COR-L47 (cell line): ENCODE results near the gene CERCAM.

Source experiments
- DNase-seq: peaks from one replicate; lab custom pipeline; 2025; lab: John Stamatoyannopoulos, UW

Gene CERCAM

GRCh38 chr9:128456613-128457061, 36.0 kb downstream of the CERCAM start:
- DNase-seq: peak; percentile 79

- DNase-seq: no peak
These were observed 36.5 kb downstream of the CERCAM start for GRCh38 chr9:128457207-128457606.

GRCh38 chr9:128459011-128459410, 38.4 kb downstream of the CERCAM start:
- no peak for DNase-seq

- DNase-seq: no peak
These were observed 48.4 kb downstream of the CERCAM start for GRCh38 chr9:128469070-128469469.

GRCh38 chr9:128470560-128470959, 49.9 kb downstream of the CERCAM start:
- no peak for DNase-seq

DNA sequence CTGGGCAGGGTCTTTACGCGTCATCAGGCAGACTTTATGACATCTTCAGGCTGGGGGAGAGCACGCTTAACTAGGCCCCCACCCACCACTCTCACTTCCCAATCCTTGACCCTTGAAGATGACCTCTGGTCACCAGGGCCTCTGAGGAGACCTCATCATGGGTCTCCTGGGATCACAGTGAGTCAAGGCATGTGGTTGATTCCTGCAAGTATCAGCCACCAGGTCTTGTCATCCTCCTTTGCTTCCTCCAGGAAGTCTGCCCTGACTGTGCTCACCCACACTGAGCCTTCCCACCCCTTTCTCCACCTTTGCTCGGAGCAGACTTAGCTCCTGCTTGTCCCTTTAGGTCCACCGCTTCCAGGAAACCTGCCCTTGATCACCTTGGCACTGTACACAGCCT, 52.4 kb downstream of the CERCAM start:
- no peak for DNase-seq

DNA sequence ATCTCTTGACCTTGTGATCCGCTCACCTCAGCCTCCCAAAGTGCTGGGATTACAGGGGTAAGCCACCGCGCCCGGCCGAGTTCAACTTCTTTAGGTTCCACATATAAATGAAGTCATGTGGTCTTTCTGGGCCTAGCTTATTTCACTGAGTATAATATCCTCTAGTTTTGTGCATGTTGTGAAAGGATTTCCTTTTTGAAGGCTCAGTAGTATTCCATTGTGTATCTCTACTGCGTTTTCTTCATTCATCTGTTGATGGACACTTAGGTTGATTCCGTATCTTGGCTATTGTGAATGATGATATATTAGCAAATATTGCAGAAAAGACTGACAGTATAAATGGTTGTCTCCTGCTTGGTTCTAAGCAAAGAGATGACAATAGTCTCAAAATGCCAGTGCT, 55.2 kb downstream of the CERCAM start:
- no peak for DNase-seq

GRCh38 chr9:128479262-128479661, 58.6 kb downstream of the CERCAM start:
- DNase-seq: no peak

- no peak for DNase-seq
These were observed 60.9 kb downstream of the CERCAM start for GRCh38 chr9:128481561-128481960.

- no peak for DNase-seq
These were observed 61.5 kb downstream of the CERCAM start for GRCh38 chr9:128482186-128482585.

DNA sequence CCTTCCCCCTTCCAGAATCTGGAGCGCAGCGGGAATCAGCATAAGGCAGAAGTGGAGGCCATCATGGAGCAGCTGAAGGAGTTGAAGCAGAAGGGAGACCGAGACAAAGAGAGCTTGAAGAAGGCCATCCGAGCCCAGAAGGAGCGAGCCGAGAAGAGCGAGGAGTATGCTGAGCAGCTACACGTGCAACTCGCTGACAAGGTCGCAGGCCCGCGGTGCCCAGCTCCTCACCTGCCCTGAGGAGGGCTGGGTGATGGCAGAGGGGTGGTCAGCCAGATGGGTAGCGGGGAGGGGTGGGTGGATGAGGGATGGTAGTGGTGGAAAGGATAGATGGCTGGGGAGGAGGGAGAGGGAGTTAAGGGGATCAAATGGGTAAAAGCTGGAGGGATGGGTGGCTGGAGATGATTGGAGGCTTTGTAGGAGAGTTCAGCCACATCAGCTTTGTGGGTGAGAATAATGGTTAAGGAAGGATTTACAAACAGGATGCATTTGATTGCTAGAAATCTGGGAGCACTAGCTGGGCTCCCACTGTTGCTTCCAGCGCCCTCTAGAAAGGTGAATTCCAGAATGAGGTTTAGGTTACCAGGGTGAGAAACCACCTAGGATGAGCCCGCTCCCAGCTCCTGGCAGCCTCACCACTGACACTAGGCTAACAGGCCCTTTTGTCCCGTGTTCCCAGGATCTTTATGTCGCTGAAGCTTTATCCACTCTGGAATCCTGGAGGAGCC, 64.2 kb downstream of the CERCAM start:
- DNase-seq: no peak

DNA sequence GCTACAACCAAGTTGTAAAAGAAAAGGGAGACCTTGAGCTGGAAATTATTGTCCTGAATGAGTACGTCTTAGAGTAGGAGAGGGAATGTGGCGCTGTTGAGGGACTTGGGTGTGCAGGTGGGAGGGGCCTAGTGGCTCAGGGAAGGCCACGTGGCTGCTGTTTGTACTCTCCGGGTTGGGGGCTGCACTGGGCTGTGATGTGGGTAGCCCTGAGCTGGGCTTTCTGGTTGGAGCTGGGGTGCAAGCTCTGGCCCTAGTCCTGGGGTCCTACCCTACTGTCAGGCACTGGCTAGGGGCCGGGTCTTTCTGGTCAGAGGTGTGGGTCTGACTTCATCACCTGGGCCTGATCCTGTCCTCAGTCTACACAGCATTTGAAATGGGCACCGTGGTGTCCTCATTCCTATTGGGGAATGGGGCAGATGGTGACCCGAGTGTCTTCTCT, 64.8 kb downstream of the CERCAM start:
- DNase-seq: no peak

GRCh38 chr9:128486201-128486600, 65.5 kb downstream of the CERCAM start:
- no peak for DNase-seq
